Mucosa of descending colon (tissue), 3 donors: ENCODE measurements around the gene ENAH. TPM values are rescaled to one million over a fixed set of nuclear protein-coding genes. Genes with fewer than 3 reads are reported as not detected.

Source experiments
- ATAC-seq: fragments of 200-7000 bp; cut with Tn5 transposase; one replicate; pipeline ENCODE4 v1.9.1; 2020; ENCODE audit warnings: mild to moderate bottlenecking, moderate library complexity
- DNase-seq, 3 donors: peaks; one replicate each; pipeline ENCODE4 v3.0.0-alpha.2; 2020
- H3K36me3 ChIP-seq: fragments of 200-600 bp; one replicate; pipeline ENCODE4 v1.8.0; 2021; ENCODE audit warnings: low read depth, mild to moderate bottlenecking
- H3K4me1 ChIP-seq: fragments of 200-600 bp; one replicate; pipeline ENCODE4 v1.8.0; 2021; ENCODE audit warnings: low read depth, mild to moderate bottlenecking
- H3K4me3 ChIP-seq: fragments of 200-600 bp; one replicate; pipeline ENCODE4 v1.8.0; 2021; ENCODE audit warnings: mild to moderate bottlenecking
- H3K9me3 ChIP-seq: fragments of 200-600 bp; one replicate; pipeline ENCODE4 v1.8.0; 2021; ENCODE audit warnings: mild to moderate bottlenecking
- intact Hi-C, 2 donors: fragments of 100-400 bp; cut with DNase I in 1 of 2; cut with micrococcal nuclease in 1 of 2; formaldehyde crosslinking; loops; one replicate each; pipeline versions ENCODE4 v1.11.0 to v1.11.1; 2022; cut with DNase I, micrococcal nuclease
- total RNA-seq, 3 donors: library from RNA; stranded (reverse); fragmentation: NEBNext Ultra II Directional in 2 of 3; extraction: Animal tissue kit (Norgen Biotek cat#: 25700) in 2 of 3; gene quantifications; one replicate each; pipeline versions ENCODE4 v1.2.1 to v1.2.4, GENCODE V29; 2021 to 2023
- TF ChIP-seq, protein P1 (sequence below): fragments of 200-600 bp; IDR thresholded peaks from one replicate; pipeline ENCODE4 v1.8.0; 2022; ENCODE audit warnings: antibody characterized with exemption, mild to moderate bottlenecking
- donor health status: DM: no; HTN: no; CAD: no; lungs with moderate emphysema.
- donor health status: DM: no; HTN: no; CAD: no.
- donor health status: DM: no; HTN: yes; CAD: no.

The ENAH gene
- total RNA-seq, 3 donors from 2014 or later: 17.6 to 130 (median 41.3) TPM

GRCh38 chr1:225684741-225685140 lies 31.8 kb upstream of the ENAH start:
- Histone ChIP-seq H3K36me3 (no peaks in the 10 kb centered on the region), H3K9me3 (no peaks in the 10 kb centered on the region), H3K4me3 (no peak overlapping the region), H3K4me1 (no peaks in the 10 kb centered on the region)
- DNase-seq: no peak
- ATAC-seq: no peak
- intact Hi-C loops: no loop called here
- TF ChIP-seq, protein P1, sequence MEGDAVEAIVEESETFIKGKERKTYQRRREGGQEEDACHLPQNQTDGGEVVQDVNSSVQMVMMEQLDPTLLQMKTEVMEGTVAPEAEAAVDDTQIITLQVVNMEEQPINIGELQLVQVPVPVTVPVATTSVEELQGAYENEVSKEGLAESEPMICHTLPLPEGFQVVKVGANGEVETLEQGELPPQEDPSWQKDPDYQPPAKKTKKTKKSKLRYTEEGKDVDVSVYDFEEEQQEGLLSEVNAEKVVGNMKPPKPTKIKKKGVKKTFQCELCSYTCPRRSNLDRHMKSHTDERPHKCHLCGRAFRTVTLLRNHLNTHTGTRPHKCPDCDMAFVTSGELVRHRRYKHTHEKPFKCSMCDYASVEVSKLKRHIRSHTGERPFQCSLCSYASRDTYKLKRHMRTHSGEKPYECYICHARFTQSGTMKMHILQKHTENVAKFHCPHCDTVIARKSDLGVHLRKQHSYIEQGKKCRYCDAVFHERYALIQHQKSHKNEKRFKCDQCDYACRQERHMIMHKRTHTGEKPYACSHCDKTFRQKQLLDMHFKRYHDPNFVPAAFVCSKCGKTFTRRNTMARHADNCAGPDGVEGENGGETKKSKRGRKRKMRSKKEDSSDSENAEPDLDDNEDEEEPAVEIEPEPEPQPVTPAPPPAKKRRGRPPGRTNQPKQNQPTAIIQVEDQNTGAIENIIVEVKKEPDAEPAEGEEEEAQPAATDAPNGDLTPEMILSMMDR: no peak

- TF ChIP-seq, protein P1: no peak
- DNase-seq: no peak
- Histone ChIP-seq H3K36me3 (no peaks in the 10 kb centered on the region), H3K4me3 (no peak overlapping the region), H3K4me1 (no peaks in the 10 kb centered on the region), H3K9me3 (no peaks in the 10 kb centered on the region)
- intact Hi-C loops: no loop called here
- no peak for ATAC-seq
Observed at GRCh38 chr1:225681231-225681630, 28.3 kb upstream of the ENAH start.

GRCh38 chr1:225678545-225678944 lies 25.6 kb upstream of the ENAH start:
- Histone ChIP-seq H3K4me1 (no peaks in the 10 kb centered on the region), H3K36me3 (no peaks in the 10 kb centered on the region), H3K9me3 (no peaks in the 10 kb centered on the region), H3K4me3 (no peak overlapping the region)
- intact Hi-C loops: no loop called here
- DNase-seq: no peak
- ATAC-seq: no peak
- TF ChIP-seq, protein P1: no peak

- Histone ChIP-seq H3K9me3 (no peaks in the 10 kb centered on the region), H3K4me3 (no peak overlapping the region), H3K36me3 (no peaks in the 10 kb centered on the region), H3K4me1 (no peaks in the 10 kb centered on the region)
- DNase-seq (no peak), ATAC-seq (no peak)
- TF ChIP-seq, protein P1: no peak
- intact Hi-C loops: no loop called here
Observed at GRCh38 chr1:225677350-225678124, 24.6 kb upstream of the ENAH start.

GRCh38 chr1:225674381-225674780 lies 21.5 kb upstream of the ENAH start:
- TF ChIP-seq, protein P1: no peak
- intact Hi-C loops: no loop called here
- Histone ChIP-seq H3K9me3 (no peaks in the 10 kb centered on the region), H3K36me3 (no peaks in the 10 kb centered on the region), H3K4me1 (no peaks in the 10 kb centered on the region), H3K4me3 (no peak overlapping the region)
- no peak for DNase-seq
- ATAC-seq: no peak
